Upper lobe of left lung (tissue), 4 donors: ENCODE measurements around the gene CLUH.

ENCODE experiments used
- CTCF ChIP-seq, 6 experiments: fragments of 450-650 bp in 4 of 6; fragments of 200-600 bp in 2 of 6; sonication (generic) in 2 of 6; IDR thresholded peaks; one replicate each; pipeline ENCODE4 v1.5.1; 2016 to 2019; ENCODE audit warnings: antibody characterized with exemption in 6 of 6
- POLR2A ChIP-seq, 4 donors: fragments of 450-650 bp; IDR thresholded peaks; one replicate each; pipeline ENCODE4 v1.5.1; 2016 to 2017; ENCODE audit warnings: antibody characterized with exemption in 4 of 4, mild to moderate bottlenecking in 2 of 4

- TF ChIP-seq CTCF (IDR thresholded peaks at IDR 0.05) = no peak
- no peak for TF ChIP-seq POLR2A (IDR thresholded peaks at IDR 0.05)
Observed at GRCh38 chr17:2701996-2702741, 9.4 kb downstream of the CLUH start.
